DMS 273 treated with DMSO at 0.1 percent for 48 hours (cell line): ENCODE results near the gene COL19A1.

Source experiments
- DNase-seq: peaks from one replicate; lab custom pipeline; 2025; lab: John Stamatoyannopoulos, UW

The COL19A1 gene

DNA sequence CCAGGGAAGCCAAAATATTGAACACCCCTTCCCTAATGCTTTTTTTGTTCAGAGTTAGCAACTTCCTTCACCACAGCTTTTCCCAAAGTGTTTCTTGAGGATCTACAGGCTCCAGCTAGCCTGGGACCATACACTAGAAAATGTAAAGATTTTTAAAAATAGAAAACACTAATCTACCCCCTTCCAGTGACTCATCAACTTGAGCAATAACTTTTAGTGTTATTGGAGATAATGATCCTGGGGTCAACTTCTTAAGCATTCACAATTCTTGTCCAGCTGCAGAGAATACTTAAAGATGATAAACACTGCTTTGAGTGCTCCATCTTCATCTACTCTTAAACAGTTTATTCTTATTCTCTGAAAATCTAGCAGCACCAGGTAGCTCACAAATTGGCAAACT, 304.9 kb downstream of the COL19A1 start:
- no peak for DNase-seq

DNA sequence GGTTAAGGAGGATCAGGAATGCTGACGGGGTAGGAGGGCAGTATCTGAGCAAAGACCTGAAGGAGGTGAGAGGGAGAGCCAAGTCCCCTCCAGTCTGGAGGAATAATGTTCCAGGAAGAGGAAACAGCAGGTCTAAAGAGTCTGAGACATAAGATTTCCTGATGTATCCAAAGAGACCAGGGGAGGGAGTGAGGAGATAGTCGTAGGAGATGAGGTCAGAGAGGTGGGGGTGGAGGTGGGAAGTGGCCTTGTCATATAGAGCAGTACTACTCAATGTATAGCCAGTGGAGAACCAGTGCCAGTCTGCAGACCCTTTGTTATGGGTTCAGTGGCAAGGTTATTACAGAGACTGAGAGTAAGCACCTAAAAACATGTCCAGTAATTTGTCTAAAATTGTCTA, 305.9 kb downstream of the COL19A1 start:
- no peak for DNase-seq

DNA sequence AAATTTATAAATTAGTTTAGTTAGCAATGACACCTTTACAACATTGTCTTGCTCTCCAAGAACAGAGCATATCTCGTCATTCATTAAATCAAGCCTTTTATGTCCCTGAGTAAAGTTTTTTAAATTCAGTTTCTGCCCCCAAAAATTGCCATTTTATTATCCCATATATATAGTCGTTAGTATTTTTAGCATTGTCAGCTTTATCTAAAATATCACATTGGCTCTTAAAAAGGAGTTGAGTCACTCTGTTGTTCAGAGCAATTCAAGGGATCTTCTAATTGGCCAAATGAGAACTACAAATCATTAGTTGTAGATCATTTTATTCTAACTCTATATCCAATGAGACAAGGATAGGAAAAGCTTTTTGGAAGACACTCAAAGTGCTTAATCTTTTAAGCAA, 309.4 kb downstream of the COL19A1 start:
- no peak for DNase-seq

DNA sequence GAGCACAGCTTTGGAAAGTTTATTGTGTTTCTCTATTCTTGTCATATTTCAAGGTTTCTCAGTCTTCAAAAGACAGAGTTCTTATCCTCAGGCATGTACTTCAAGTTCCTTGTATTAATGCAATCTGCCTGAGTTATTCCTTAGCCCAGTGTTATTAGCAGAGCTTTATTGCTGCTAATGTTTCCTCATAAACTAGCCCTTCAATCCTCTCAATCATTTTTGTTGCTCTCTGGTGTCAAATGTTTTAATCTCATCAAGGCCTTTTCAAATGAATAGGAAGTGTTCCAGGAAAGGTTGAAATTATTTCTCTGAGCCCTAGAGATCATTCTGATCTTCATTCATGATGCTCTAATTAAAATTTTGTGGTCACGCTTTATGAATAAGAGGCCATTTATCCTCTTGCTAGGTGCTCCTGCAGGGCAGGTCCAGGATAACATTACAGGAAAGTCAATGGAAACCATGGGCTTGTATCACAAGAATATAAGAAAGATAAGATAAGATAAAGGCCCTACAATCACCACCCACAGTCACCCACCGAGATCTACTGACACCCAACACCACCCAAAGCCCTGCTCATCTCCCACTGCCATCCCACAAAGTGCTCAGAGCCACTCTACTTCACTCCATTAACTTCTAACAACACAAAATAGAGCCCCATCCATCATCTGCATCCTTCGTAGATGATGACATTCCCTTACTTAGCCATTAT, 310.6 kb downstream of the COL19A1 start:
- DNase-seq, result no peak

DNA sequence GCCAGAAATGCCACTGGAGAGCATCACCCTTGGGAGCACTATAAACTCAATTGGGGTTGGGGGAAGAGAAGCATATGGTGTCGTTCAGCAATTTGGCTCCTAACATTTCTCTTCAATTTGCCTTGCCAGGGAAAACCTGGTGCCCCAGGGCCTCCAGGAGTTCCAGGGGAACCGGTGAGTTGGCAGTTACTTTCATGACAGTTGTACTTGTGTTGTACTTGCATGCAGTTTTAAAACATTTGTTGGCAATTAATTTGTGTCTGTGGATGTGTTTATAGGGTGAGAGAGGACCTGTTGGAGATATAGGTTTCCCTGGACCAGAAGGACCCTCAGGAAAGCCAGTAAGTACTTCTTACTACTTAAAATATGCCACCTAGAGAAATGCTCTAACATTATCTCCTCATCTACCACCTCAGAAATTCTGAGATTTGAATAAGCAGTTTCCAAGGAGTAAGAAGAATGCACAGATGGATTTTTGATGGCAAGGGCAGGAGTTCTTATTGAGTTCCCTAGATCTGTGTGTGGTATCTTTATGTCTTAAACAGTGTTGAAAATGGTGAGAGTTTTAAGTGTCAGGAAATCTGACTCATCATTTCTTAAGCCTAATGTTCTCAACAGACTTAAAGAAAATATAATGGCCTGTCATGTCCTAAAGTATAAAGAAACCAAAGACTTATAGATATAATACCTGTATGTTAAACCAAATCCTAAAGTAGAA, 314.0 kb downstream of the COL19A1 start:
- DNase-seq, result no peak

DNA sequence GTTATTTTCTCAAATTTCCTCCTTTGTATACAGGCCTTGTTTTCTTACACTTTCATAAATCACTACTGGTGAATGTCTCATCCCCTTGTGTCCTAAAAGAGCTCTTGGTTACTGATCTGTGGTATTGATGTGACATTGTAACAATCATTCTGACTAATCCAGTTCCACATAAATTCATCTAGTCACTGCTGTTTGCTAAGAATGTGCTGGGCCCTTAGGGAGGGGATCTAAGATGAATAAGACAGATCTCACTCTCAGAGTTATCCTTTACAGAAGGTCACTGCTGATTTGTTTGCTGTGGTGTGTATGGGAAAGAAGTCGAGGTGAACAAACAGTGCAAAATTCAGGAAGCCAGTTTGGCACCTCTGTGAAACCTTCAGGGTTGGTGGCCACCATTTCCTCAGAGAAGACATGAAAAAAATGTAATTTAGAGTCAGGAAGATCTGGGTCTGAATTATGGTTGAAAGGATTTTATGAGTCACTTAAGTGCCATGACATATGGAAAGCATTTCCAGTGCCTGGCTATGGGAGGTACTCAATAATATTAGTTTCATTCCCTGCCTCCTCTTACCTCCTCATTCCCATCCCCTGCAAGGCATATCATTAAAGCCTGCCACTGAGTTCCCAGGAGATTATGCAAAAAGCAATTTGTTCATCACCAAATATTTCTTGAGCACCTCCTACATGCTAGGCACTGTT, 314.7 kb downstream of the COL19A1 start:
- DNase-seq, result no peak

DNA sequence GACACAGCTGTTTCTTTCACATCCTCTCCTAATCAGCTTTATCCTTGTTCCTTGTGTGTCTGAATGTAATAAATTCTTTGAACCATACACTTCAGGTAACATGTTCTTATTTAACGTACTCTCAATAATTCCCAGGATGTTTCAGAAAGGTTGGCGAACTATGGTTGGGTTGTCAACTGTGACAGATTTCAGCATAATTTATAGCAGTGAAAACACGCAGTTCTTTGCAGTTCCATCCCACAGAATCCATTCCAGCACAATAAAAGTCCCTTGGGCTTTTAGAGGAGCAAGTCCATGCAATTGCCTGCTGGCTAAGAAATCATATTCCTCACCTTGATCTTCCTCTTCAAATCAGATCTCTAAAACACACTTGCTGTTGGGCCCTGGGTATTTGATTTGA, 317.2 kb downstream of the COL19A1 start:
- no peak for DNase-seq

DNA sequence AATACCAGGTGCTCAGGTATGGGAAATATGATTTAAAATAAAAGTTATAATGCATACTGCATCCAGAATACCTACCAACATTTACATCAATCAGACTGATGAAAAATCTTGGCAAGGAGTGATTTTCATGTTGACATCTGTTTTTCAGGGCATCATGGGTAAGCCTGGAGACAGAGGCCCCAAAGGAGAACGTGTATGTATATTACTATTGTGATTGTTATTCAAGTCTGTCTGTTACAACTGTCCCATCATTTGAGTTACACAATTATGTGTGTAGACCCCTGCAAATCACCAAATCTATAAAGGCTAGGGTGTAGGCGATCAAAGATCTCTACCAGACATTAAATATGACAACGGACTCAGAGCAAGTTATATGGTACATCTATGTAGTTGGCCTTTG, 318.4 kb downstream of the COL19A1 start:
- DNase-seq, result no peak

DNA sequence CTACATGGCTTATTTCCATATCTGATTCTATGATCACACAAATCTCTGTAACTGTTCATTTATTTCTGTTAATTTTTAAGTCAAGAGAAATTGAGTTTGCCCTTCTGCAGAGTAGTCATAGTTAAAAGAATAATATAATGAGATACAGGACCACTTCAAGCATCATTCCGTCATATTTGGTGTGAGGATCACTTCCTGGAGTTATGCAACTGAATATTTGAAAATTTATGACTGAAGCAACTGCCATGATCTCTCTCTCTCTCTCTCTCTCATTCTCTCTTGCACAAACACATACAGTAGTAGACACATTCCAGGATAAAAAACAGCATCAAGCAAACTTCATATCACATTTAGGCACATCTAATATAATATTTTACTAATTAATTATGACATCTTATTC, 320.1 kb downstream of the COL19A1 start:
- DNase-seq, result no peak

DNA sequence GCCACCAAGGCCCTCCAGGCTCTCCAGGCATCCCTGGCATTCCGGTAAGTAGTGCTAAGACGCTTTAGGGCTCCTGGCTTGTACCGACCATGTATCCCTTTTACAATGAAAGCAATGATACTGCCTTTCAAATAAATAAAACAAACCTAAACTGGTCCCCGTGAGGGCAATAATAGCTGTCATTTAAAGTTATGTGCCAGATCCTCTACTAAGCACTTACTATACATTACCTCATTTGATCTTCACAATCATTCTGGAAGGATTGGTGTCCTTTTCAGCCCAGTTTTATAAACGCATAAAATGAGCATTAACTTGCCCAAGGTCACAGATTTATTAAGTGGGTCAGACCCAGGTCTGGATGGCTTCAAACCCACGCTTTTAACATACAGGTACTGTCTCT, 321.8 kb downstream of the COL19A1 start:
- DNase-seq, result no peak

DNA sequence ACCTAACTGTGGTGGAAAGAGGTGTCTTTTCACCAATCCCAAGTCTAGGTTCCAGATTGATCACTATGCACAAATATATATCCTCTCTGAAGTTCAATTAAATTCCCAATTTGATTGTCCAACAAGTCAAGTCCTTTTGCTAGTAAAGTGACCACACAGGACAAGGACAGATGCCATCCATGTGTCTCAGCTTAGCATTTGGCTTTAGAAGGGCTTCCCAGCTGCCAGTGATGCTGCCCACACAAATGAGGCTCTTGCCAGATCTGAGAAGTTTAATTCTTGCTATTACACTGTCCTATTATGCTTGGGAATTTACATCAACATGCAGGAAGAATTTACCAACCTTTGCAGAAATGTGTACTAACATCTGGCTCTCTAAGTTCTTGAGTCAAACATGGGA, 328.1 kb downstream of the COL19A1 start:
- DNase-seq, result no peak

DNA sequence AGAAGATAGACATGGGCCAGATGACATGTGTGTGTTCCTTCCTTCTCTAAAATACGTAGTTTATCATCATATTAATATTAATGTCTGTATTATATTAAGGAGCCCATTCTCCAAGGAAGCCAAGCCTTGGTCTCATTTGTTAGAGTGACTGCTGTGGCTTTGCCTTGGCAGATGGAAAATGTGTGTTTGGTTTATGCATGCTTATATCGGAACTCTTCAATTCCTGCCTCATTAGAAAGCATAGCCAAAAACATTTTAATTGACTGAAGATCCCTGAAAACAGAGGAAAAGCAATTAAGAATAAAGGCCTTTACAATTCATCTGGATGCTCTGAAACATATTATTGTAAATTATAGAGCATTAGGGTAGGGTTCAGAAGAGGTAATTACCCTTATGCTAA, 330.2 kb downstream of the COL19A1 start:
- DNase-seq, result no peak

DNA sequence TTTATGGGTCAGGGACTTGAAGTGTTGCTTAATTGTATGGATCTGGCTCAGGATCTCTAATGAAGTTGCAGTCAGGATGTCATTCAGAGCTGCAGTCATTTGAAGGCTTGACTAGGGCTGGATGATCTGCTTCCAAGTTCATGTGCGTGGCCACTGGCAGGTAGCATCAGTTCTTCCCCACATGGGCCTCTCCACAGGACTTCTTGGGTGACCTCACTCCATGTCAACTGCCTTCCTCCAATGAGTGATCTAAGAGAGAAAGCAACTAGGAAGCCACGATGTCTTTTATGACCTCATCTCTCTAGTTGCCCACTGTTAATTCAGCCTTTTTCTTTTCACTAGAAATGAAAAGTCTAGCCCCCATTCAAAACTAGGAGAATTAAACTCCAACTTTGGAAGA, 332.4 kb downstream of the COL19A1 start:
- DNase-seq, result no peak

DNA sequence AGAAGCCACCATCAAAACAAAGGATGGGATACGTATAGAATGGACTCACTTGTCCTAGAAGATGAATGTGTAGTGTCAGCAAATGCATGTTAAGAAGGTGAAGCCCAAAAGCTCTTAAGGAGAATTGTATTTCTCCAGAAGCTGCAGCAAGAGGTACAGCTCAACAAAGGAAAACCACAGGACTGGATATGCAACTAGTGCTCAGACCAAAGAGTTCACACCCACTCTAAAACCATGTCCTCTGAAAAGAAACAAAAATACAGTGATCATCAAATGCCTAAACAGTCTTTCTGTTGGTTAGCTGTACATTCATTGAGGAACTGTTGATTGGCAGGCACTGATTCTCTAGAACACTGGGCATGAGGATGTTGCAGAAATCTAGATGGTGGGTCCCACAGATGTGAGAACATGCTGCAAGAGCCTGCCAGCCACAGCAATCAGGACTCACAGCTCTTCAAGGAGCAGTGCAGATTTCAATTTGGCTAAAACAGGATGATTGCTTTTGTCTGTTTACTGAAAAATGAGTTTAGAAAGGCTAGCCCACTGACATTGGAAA, 342.0 kb downstream of the COL19A1 start:
- no peak for DNase-seq

DNA sequence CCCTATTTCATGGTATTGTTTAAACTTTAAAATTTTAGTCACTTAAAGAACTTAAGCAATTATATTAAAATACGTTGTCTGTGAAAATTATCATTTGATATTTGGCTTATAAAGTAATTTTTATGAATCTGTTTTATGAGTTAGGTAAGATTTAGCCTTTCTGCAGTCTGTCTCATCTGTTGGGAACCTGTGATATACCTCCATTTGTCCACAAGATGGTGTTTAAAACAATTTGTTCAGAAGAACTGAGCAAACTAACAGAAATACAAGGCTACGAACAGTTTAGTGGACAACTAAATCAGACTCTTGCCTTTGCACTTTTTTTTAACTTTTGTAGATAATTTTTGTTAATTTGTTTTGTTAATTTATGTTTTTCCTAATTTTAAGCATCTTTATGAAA, 344.1 kb downstream of the COL19A1 start:
- no peak for DNase-seq

DNA sequence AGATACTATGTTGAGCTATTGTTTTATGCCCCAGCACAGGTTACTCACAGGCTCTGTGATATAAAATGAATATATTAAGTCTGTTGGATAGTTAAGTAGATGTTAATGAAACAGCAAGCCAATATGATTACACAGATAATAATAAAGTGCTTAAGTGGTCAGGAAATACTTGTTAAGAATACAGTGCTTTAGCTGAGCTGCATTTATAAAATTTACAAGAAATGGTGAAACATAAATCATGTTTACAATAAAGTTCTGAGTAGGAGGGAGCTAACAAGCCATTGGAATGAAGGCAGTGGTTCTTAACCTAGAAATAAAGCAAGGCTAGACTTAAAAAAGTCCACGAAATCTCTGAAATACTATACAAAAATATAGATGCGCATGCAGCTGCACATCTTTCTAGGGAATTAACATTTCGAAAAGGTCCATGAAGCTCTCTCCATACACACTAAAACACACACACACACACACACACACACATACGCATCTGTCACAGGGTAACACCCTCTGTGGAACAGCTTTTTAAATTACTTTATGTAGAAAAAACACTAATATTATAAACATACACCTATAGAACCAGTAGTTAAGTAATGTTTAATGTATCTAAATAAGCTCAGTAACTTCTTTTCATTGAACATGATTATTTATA, 349.2 kb downstream of the COL19A1 start:
- DNase-seq, result no peak

DNA sequence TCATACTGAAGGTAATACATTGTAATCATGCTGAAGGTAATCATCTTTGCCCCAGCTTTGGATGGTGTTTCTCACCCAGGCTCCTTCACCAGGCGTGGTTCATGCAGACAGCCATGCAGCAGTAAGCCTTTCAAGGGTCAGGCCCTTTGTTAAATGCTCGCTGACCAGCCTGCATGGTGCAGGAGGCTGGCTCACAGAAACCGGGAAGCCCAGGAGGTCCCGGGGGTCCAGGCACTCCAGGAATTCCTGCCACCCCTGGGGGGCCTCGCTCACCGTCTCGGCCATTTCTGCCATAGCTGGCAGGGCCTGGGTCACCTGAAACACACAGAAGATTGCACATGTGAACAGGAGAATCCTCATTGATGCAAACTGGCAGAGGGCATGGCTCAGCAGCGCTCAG, 350.4 kb downstream of the COL19A1 start:
- no peak for DNase-seq

DNA sequence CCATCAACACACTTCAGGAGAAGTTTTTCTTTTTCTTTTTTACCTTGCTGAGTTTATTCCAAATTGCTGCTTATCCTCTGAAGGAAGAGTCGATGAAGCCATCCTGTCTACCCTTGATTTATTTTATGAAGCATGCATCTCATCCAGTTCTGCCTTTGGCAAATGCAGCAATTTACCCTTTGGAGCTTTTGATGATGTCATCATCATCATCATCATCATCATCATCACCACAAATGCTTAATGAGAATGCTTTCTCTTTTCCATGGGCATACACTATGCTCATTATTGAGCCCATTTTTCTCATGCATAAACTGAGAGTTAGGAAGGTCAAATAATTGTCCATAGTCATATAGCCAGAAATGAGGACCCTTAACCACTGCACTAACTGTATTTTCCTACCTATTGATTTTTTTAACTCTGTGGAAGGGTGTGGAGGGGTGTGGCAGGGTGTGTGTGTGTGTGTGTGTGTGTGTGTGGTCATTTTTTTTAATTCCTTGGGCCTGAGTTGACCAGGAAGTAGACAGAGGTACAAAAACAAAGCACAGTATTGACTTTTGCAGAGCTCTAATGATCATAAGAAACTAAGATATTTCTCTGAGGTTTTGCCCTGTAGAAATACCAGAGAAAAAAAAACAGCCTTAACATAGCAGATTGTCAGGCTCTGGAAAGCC, 353.7 kb downstream of the COL19A1 start:
- DNase-seq, result no peak

DNA sequence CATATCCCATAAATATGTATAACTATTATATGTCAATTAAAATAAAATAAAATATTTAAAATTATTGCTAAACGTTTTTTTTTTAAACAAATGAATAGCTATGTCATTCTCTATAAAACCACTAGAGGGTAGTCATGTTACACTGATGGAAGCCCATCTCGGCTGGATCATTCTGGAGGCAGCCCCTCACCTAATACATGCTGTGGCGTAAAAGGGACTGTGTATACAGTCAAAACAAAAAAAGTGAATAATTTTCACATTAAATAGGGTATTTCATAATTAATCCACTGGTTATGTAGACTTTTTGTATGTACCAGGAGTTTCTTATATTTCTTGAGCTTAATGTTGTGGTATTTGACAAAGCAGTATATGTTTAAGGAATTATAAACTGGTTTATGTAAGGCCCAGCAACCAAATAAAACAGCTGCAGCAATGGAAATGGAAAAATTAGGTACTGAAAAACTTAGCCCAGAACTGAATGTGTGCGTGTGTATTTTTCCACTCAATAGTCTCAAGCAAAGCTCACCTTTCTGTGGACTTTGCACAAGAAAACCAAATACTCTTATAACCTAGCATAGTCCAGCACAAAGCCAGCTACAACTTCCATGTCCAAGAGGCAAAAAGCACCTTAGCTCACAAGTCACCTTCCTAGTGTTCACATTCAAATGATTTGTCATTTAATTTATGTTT, 354.8 kb downstream of the COL19A1 start:
- DNase-seq, result peak; percentile 36

DNA sequence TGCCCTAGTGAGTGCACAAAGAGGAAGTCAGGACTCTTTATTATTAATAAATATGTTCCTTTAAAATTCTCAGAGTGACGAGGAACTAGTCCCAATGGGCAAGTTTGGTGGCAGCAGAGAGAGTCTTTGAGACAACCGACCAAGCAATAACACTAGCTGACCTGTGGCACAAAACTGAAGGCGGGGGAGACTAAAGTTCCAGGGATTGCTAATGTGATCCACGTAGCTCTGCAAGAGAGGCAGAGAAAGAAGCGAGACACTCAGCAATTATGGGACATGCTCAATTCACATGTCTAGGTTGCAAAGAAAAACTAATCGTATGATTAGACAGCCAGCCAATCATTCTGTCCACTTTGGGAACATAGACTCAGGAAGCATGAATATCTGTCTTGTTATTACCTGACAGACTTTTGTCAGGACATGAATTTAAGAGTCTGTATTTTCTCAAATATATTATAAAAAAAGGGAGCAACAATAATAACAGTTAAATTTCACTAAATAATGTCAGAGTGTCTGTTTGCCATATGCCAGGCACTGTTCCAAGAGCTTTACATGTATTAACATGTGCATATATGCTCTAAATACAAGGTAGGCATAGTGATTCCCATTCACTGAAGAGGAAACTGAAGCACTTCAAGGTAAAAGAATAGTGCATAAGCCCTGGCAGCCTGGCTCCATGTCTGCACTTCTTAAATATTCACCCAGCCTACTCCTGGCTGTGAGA, 355.5 kb downstream of the COL19A1 start:
- DNase-seq, result no peak

DNA sequence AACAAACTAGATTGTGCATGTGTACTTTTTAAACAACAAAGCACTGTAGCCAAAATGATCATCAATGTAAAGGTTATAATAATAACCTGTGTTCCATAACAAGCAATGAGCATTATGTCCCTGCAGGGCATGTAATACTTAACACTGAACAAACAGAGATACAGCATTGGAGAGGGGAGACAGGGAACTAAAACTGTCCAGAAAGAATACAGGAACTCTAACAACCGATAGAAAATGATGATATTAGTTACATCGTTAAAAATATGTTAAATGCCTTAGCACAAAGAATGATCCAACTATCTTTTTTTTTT, 356.0 kb downstream of the COL19A1 start:
- DNase-seq, result no peak
